Measurements from ENCODE around the gene MPPED2. TPM values are rescaled to one million over a fixed set of nuclear protein-coding genes. Genes with fewer than 3 reads are reported as not detected.

The MPPED2 gene
- total and polyA plus RNA-seq, 5 donors: 1.7 to 3.8 (median 3.5) TPM

DNA sequence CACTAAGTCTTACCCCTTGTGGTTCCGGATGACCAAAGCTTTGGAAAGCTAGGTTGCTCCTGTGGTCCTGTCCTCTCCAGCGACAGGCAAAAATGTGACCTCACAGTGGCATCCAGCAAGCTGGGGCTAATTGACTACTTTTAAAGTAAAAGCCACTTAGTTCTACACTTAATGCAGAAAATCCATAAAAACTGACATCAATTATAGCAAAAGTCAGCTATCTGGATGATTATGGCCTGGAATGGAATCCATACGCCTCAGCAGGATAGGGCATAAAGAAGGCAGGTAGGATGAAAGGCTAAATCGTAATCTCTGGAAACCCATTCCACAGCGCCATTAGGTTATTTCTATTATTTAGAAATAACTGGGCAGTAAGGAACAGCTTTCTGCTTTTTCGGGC, 171.3 kb downstream of the MPPED2 start:
- H3K9me3 ChIP-seq (ENCODE audit: control insufficient read depth, low read length): no peaks in the 10 kb centered on the region
- no peak overlapping the region for H3K4me3 ChIP-seq (ENCODE audit: low read length)
- ATAC-seq (no peak), DNase-seq (no peak)
- intact Hi-C loops (cut with DNase I): no loop called here
- 96% methylated on average over 6 of the region's 6 CpGs for WGBS
- no peak overlapping the region for H3K27ac ChIP-seq (ENCODE audit: low read length)
- no peaks in the 10 kb centered on the region for H3K27me3 ChIP-seq (ENCODE audit: control insufficient read depth, insufficient read depth)
- no peaks in the 10 kb centered on the region for H3K4me1 ChIP-seq (ENCODE audit: control insufficient read depth, insufficient read depth, low read length)

DNA sequence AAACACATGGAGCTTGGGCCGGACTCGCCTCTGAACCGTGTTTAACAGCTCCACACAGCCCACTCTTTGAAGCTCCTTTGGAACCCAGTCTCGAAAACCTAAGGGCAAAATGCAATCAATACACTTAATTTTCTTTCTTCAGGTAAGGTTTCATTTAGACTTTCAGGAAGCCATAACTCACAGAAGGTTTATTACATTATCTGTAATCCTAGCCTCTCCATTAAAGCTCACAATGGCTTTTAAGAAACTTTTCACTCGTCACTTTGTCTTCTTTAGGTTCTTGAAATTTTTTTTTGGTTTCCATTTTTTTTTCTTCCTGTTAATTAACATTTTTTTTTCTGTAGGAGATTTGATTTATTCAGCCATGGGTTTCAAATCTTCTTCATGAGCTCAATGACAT, 171.9 kb downstream of the MPPED2 start:
- H3K27ac ChIP-seq (ENCODE audit: low read length): no peak overlapping the region
- 94% methylated on average over 5 of the region's 5 CpGs for WGBS
- no peak for ATAC-seq
- intact Hi-C loops (cut with DNase I): no loop called here
- H3K4me3 ChIP-seq (ENCODE audit: low read length): no peak overlapping the region
- no peaks in the 10 kb centered on the region for H3K9me3 ChIP-seq (ENCODE audit: control insufficient read depth, low read length)
- no peaks in the 10 kb centered on the region for H3K27me3 ChIP-seq (ENCODE audit: control insufficient read depth, insufficient read depth)
- no peaks in the 10 kb centered on the region for H3K4me1 ChIP-seq (ENCODE audit: control insufficient read depth, insufficient read depth, low read length)
- DNase-seq: no peak

DNA sequence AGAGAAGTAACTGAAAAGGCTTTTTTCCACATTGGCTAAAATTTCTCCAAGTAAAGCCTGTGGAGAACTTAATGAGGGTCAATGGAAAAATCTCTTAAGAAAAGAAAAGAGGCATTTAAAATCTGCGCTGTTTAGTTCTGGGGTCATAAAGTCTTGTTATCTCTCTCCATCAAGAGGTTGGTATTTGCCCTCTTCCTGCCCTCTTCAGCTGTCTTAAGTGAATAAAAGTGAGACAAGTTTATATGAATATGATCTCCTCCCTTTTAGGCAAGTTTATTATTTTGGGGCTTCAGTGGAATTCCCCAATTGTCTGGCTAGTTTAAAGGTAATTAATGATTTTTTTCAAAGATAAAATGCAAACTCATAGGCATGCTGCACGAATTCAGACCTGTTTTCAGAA, 173.6 kb downstream of the MPPED2 start:
- ATAC-seq (no peak), DNase-seq (no peak)
- intact Hi-C loops (cut with DNase I): no loop called here
- Histone ChIP-seq H3K27ac (ENCODE audit: low read length) (no peak overlapping the region), H3K4me3 (ENCODE audit: low read length) (no peak overlapping the region), H3K27me3 (ENCODE audit: control insufficient read depth, insufficient read depth) (no peaks in the 10 kb centered on the region), H3K9me3 (ENCODE audit: control insufficient read depth, low read length) (no peaks in the 10 kb centered on the region), H3K4me1 (ENCODE audit: control insufficient read depth, insufficient read depth, low read length) (no peaks in the 10 kb centered on the region)
- 73% methylated on average over 2 of the region's 2 CpGs for WGBS

GRCh38 chr11:30411383-30411782, 174.8 kb downstream of the MPPED2 start:
- Histone ChIP-seq H3K27ac (ENCODE audit: low read length) (no peak overlapping the region), H3K27me3 (ENCODE audit: control insufficient read depth, insufficient read depth) (no peaks in the 10 kb centered on the region), H3K4me3 (ENCODE audit: low read length) (no peak overlapping the region), H3K9me3 (ENCODE audit: control insufficient read depth, low read length) (no peaks in the 10 kb centered on the region), H3K4me1 (ENCODE audit: control insufficient read depth, insufficient read depth, low read length) (no peaks in the 10 kb centered on the region)
- DNase-seq (no peak), ATAC-seq (no peak)
- 82% methylated on average over 7 of the region's 7 CpGs for WGBS
- intact Hi-C loops (cut with DNase I): no loop called here

DNA sequence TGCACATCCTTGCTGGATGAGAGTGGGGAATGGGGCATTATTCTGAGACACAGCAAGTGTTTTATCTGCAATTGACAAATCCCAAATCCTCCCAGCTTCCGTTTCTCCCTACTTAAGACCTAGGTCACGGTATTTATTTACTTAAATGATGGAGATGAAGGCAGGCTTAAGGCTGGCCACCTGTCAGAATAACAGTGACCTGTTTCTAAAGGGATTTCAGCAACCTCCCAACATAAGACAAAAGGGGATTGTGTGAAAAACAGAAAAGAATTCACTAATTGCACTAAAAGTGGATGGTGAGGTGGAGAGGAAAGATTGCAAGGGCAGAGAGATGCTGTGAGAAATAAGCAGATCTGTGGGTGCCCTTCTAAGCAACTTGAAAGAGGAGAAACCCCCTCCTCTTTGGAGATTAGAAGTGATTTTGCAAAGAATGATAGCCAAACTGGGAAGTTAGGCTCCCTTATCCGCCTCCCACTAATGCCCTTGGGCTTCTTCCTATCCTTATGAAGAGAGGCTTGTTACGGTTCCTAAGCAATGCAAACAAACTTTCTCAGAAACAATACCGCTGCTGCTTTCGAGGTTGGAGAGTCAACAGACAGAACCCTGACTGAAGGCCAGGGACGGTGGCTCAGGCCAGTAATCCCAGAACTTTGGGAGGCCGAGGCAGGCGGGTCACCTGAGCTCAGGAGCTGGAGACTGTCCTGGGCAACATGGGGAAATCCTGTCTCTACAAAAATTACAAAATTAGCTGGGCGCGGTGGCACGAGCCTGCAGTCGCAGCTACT, 179.0 kb downstream of the MPPED2 start:
- H3K27me3 ChIP-seq (ENCODE audit: control insufficient read depth, insufficient read depth): no peaks in the 10 kb centered on the region
- H3K27ac ChIP-seq (ENCODE audit: low read length): no peak overlapping the region
- H3K9me3 ChIP-seq (ENCODE audit: control insufficient read depth, low read length): no peaks in the 10 kb centered on the region
- no peak overlapping the region for H3K4me3 ChIP-seq (ENCODE audit: low read length)
- no peaks in the 10 kb centered on the region for H3K4me1 ChIP-seq (ENCODE audit: control insufficient read depth, insufficient read depth, low read length)
- ATAC-seq (peak; percentile 72 to 79), DNase-seq (peak in 1 of 3 donors; percentile 49)
- intact Hi-C loops (cut with DNase I): no loop called here
- WGBS: 57% methylated on average over 13 of the region's 13 CpGs

DNA sequence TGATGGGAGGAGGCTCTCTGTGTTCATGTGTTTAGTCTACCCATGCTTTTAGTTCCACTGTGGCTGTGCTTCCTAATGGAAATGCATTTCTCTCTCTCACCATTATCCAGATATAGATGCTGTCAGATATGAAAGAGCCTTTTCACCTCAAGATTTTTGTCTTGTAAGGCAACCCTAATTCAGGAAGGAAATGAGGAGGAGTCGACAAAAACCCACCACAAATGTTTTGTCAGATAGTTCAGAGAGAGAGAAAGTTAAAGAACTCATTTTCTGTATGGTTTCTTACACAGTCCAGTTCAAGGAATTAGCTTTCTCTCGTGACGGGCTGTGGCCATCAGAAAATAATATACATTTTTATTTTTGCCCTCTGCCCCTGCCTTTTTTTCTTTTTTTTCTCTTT, 180.8 kb downstream of the MPPED2 start:
- intact Hi-C loops (cut with DNase I): no loop called here
- 73% methylated on average over 3 of the region's 3 CpGs for WGBS
- Histone ChIP-seq H3K27me3 (ENCODE audit: control insufficient read depth, insufficient read depth) (no peaks in the 10 kb centered on the region), H3K4me1 (ENCODE audit: control insufficient read depth, insufficient read depth, low read length) (no peaks in the 10 kb centered on the region), H3K27ac (ENCODE audit: low read length) (no peak overlapping the region), H3K4me3 (ENCODE audit: low read length) (no peak overlapping the region), H3K9me3 (ENCODE audit: control insufficient read depth, low read length) (no peaks in the 10 kb centered on the region)
- ATAC-seq: no peak
- DNase-seq: no peak

DNA sequence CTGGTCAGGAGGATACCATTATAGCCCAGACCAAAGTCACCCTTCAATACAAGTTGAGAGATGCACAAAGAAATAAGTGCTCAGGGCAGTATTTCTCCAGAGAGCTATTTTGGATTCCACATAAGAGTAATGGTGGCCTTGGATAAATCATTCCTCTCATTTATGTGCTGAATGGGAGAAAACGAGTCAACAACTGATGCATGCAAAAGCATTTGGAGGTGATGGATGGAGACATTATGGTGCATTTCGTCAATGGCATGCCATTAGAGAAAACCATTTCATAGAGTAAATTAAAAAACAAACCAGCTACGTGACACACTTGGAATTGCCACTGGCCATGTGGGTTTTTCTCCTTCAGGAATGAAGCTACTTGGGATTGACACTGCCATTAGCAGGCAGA, 182.0 kb downstream of the MPPED2 start:
- H3K9me3 ChIP-seq (ENCODE audit: control insufficient read depth, low read length): no peaks in the 10 kb centered on the region
- H3K27ac ChIP-seq (ENCODE audit: low read length): no peak overlapping the region
- no peak for DNase-seq
- intact Hi-C loops (cut with DNase I): no loop called here
- no peaks in the 10 kb centered on the region for H3K27me3 ChIP-seq (ENCODE audit: control insufficient read depth, insufficient read depth)
- H3K4me3 ChIP-seq (ENCODE audit: low read length): no peak overlapping the region
- 95% methylated on average over 3 of the region's 3 CpGs for WGBS
- ATAC-seq: no peak
- no peaks in the 10 kb centered on the region for H3K4me1 ChIP-seq (ENCODE audit: control insufficient read depth, insufficient read depth, low read length)

DNA sequence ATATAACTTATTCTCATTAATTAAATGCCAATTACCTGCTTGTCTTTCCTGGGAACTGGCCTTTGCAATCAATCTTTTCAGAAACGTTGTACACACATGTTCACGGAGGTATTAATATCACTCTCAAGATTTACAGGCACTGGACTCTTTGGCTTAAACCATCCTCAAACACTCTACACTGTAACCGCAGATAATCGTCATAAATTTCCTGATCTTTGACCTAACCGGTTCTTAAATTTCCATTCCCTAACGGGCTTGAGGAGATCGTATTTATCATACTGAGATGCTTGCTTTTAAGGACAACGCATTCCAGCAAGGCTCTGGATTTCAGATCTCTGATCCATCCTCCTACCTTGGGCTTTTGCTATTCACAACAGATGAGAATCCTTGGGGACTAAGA, 190.4 kb downstream of the MPPED2 start:
- DNase-seq (no peak), ATAC-seq (no peak)
- H3K4me1 ChIP-seq (ENCODE audit: control insufficient read depth, insufficient read depth, low read length): peaks cover 4% of the 10 kb centered on the region
- intact Hi-C loops (cut with DNase I): loop anchor here in 1 of 4 donors (10.0 kb wide), 1 partner anchor 109 kb away; no protein-coding TSS in a partner anchor
- H3K27me3 ChIP-seq (ENCODE audit: control insufficient read depth, insufficient read depth): no peaks in the 10 kb centered on the region
- no peak overlapping the region for H3K27ac ChIP-seq (ENCODE audit: low read length)
- WGBS: 62% methylated on average over 8 of the region's 8 CpGs
- no peaks in the 10 kb centered on the region for H3K9me3 ChIP-seq (ENCODE audit: control insufficient read depth, low read length)
- H3K4me3 ChIP-seq (ENCODE audit: low read length): no peak overlapping the region

- no peaks in the 10 kb centered on the region for H3K9me3 ChIP-seq (ENCODE audit: control insufficient read depth, low read length)
- WGBS: 55% methylated on average over 1 of the region's 1 CpG
- H3K27ac ChIP-seq (ENCODE audit: low read length): no peak overlapping the region
- intact Hi-C loops (cut with DNase I): loop anchor here in 1 of 4 donors (10.0 kb wide), 1 partner anchor 112 kb away; no protein-coding TSS in a partner anchor
- no peak for DNase-seq
- peaks cover 4% of the 10 kb centered on the region for H3K4me1 ChIP-seq (ENCODE audit: control insufficient read depth, insufficient read depth, low read length)
- peak in 1 of 2 donors; percentile 42 for ATAC-seq
- no peak overlapping the region for H3K4me3 ChIP-seq (ENCODE audit: low read length)
- no peaks in the 10 kb centered on the region for H3K27me3 ChIP-seq (ENCODE audit: control insufficient read depth, insufficient read depth)
These were observed 193.1 kb downstream of the MPPED2 start for GRCh38 chr11:30393012-30393411.

GRCh38 chr11:30392221-30392784, 193.8 kb downstream of the MPPED2 start:
- Histone ChIP-seq H3K4me3 (ENCODE audit: low read length) (no peak overlapping the region), H3K9me3 (ENCODE audit: control insufficient read depth, low read length) (no peaks in the 10 kb centered on the region), H3K4me1 (ENCODE audit: control insufficient read depth, insufficient read depth, low read length) (peaks cover 4% of the 10 kb centered on the region), H3K27me3 (ENCODE audit: control insufficient read depth, insufficient read depth) (no peaks in the 10 kb centered on the region), H3K27ac (ENCODE audit: low read length) (no peak overlapping the region)
- WGBS: 19% methylated on average over 5 of the region's 5 CpGs
- DNase-seq (peak in 2 of 3 donors; percentile 26 to 28), ATAC-seq (peak; percentile 31 to 42)
- intact Hi-C loops (cut with DNase I): loop anchor here in 1 of 4 donors (10.0 kb wide), 1 partner anchor 112 kb away; no protein-coding TSS in a partner anchor

DNA sequence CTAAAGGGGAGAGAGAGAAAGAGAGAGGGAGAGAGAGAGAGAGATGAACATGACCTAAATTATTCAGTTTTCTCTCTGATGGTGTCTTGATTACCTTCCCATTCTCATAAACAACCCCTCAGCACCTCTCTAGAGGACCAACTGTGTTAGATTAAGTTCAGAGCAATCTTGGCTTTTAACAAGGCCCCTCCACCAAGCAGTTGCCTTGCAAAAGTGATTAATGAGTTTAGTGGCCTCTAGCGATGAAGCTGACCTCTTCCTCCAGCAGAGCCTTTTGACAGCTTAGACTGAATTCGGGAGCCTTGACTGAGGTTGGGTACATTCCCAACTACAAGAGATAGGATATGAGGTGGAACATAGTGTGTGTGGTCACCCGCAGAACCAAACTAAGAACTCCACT, 197.2 kb downstream of the MPPED2 start:
- 61% methylated on average over 3 of the region's 3 CpGs for WGBS
- no peak for DNase-seq
- Histone ChIP-seq H3K4me1 (ENCODE audit: control insufficient read depth, insufficient read depth, low read length) (peaks cover 4% of the 10 kb centered on the region), H3K9me3 (ENCODE audit: control insufficient read depth, low read length) (no peaks in the 10 kb centered on the region), H3K27me3 (ENCODE audit: control insufficient read depth, insufficient read depth) (no peaks in the 10 kb centered on the region), H3K27ac (ENCODE audit: low read length) (no peak overlapping the region), H3K4me3 (ENCODE audit: low read length) (no peak overlapping the region)
- intact Hi-C loops (cut with DNase I): no loop called here
- ATAC-seq: no peak

All from right cardiac atrium (tissue), 5 donors.